Panc1 (cell line): ENCODE results near the gene ATF1. TPM values are rescaled to one million over a fixed set of nuclear protein-coding genes. Genes with fewer than 3 reads are reported as not detected.

Source experiments
- ATAC-seq: fragments of 200-7000 bp; cut with Tn5 transposase; 2 replicates; pipeline ENCODE4 v1.9.1; 2020; ENCODE audit warnings: mild to moderate bottlenecking, moderate library complexity
- BruUV-seq: library from RNA; stranded (reverse); fragments of 400-500 nt; replicated peaks from 2 replicates; lab custom pipeline; 2021; lab: Mats Ljungman, UMichigan
- CTCF ChIA-PET: fragments of 300-600 bp; sonication (Branson Sonifier 250); formaldehyde crosslinking; loops from one replicate; lab custom pipeline; 2022; ENCODE audit warnings: antibody characterized with exemption; lab: Charles Lee
- POLR2A ChIA-PET: fragments of 300-600 bp; sonication (Branson Sonifier 250); formaldehyde crosslinking; loops from one replicate; lab custom pipeline; 2022; ENCODE audit warnings: antibody characterized with exemption; lab: Charles Lee
- DNase-seq: peaks from one replicate; pipeline ENCODE4 v3.0.0-alpha.2; 2010; ENCODE audit warnings: low read depth, low spot score
- H3K27ac ChIP-seq: 2 replicates; pipeline ENCODE4 v1.5.1; 2011; ENCODE audit warnings: mild to moderate bottlenecking, low read length, inconsistent platforms
- H3K27me3 ChIP-seq: fragments of 200-500 bp; sonication (Bioruptor generic); 2 replicates; pipeline ENCODE4 v1.6.0; 2014; ENCODE audit warnings: low read length, inconsistent platforms; ENCODE audit not compliant: control insufficient read depth, insufficient read depth
- H3K36me3 ChIP-seq: fragments of 200-500 bp; sonication (Bioruptor generic); 2 replicates; pipeline ENCODE4 v1.5.1; 2014; ENCODE audit warnings: inconsistent platforms, mild to moderate bottlenecking, low read length, moderate library complexity; ENCODE audit not compliant: control insufficient read depth, insufficient read depth
- H3K4me1 ChIP-seq: 2 replicates; pipeline ENCODE4 v1.5.1; 2011; ENCODE audit warnings: inconsistent platforms, mild to moderate bottlenecking, low read length, moderate library complexity; ENCODE audit not compliant: control insufficient read depth, insufficient read depth
- H3K4me3 ChIP-seq, 2 experiments: 2 replicates each; pipeline ENCODE4 v1.5.1; 2011 to 2012; ENCODE audit warnings: low read depth in 2 of 2, low read length in 2 of 2, mild to moderate bottlenecking in 2 of 2, inconsistent platforms in 1 of 2, moderate library complexity in 1 of 2
- H3K9me3 ChIP-seq: fragments of 200-500 bp; sonication (Bioruptor generic); 2 replicates; pipeline ENCODE4 v1.5.1; 2014; ENCODE audit warnings: low read depth, mild to moderate bottlenecking, inconsistent platforms, low read length, moderate library complexity; ENCODE audit not compliant: control insufficient read depth, insufficient read depth
- CTCF ChIP-seq: fragments of 450-650 bp; IDR thresholded peaks from 2 replicates; pipeline ENCODE4 v1.5.1; 2017; ENCODE audit warnings: mild to moderate bottlenecking
- POLR2AphosphoS5 ChIP-seq: IDR thresholded peaks from 2 replicates; pipeline ENCODE4 v1.6.1; 2012; ENCODE audit warnings: mild to moderate bottlenecking, low read depth, low read length, moderate library complexity
- REST ChIP-seq, 2 experiments: IDR thresholded peaks; 2 replicates each; pipeline ENCODE4 v1.6.1; 2011 to 2012; ENCODE audit warnings: low read depth in 2 of 2, control low read depth in 1 of 2, low read length in 1 of 2, mild to moderate bottlenecking in 1 of 2, moderate library complexity in 1 of 2; ENCODE audit not compliant: insufficient read depth in 1 of 2
- SIN3A ChIP-seq: IDR thresholded peaks from 2 replicates; pipeline ENCODE4 v1.6.1; 2012; ENCODE audit warnings: low read depth, mild to moderate bottlenecking, low read length, moderate library complexity, borderline replicate concordance; ENCODE audit not compliant: insufficient read depth
- TCF7L2 ChIP-seq: IDR thresholded peaks from 2 replicates; pipeline ENCODE4 v1.6.1; 2011; ENCODE audit warnings: mild to moderate bottlenecking, low read depth, low read length, inconsistent platforms
- in situ Hi-C: cut with HindIII; loops from 2 replicates; pipeline ENCODE4 v1.10.0; 2016; ENCODE audit warnings: low sequenced_read_pairs, low pct_unique_long_range_greater_than_20kb
- intact Hi-C: fragments of 100-400 bp; cut with micrococcal nuclease; formaldehyde crosslinking; loops from one replicate; pipeline ENCODE4 v1.10.0; 2022; ENCODE audit not compliant: unreplicated experiment
- total RNA-seq: library from RNA; stranded (reverse); gene quantifications from one replicate; pipeline ENCODE4 v1.2.1, GENCODE V29; 2021; ENCODE audit not compliant: unreplicated experiment

Gene ATF1
- total RNA-seq, 1 experiment from 2014 or later = 52.2 TPM

GRCh38 chr12:50746431-50746830 is 17.5 kb upstream of the ATF1 start:
- intact Hi-C loops = no loop called here
- POLR2A ChIA-PET = no interaction called here
- ATAC-seq (no peak), DNase-seq (no peak)
- no peak overlapping the region for H3K27ac ChIP-seq
- CTCF ChIA-PET = no interaction called here
- no peaks in the 10 kb centered on the region for H3K9me3 ChIP-seq
- 0 out of 2 replicates have a peak, but pooled peaks cover 5% of the 10 kb centered on the region for H3K36me3 ChIP-seq
- TF ChIP-seq SIN3A = no peak
- no peak for TF ChIP-seq POLR2AphosphoS5
- no peak for TF ChIP-seq CTCF
- no peak for TF ChIP-seq REST (IDR thresholded peaks at IDR 0.05; ENCODE audit: insufficient read depth in 1 of 2, low read depth in 2 of 2, low read length in 1 of 2)
- no peak for TF ChIP-seq TCF7L2
- BruUV-seq = no TSS peak
- H3K4me1 ChIP-seq = no peaks in the 10 kb centered on the region
- no peak overlapping the region for H3K4me3 ChIP-seq
- in situ Hi-C loops = no loop called here
- no peaks in the 10 kb centered on the region for H3K27me3 ChIP-seq

GRCh38 chr12:50747817-50748216 is 16.1 kb upstream of the ATF1 start:
- 0 out of 2 replicates have a peak, but pooled peaks cover 5% of the 10 kb centered on the region for H3K36me3 ChIP-seq
- no peaks in the 10 kb centered on the region for H3K27me3 ChIP-seq
- ATAC-seq (no peak), DNase-seq (no peak)
- TF ChIP-seq TCF7L2 (no peak), POLR2AphosphoS5 (no peak), REST (IDR thresholded peaks at IDR 0.05; ENCODE audit: insufficient read depth in 1 of 2, low read depth in 2 of 2, low read length in 1 of 2) (no peak), CTCF (no peak), SIN3A (no peak)
- H3K4me1 ChIP-seq = no peaks in the 10 kb centered on the region
- ChIA-PET CTCF (no interaction called here), POLR2A (no interaction called here)
- BruUV-seq = TSS peak; percentile 3
- H3K4me3 ChIP-seq = no peak overlapping the region
- in situ Hi-C loops (no loop called here), intact Hi-C loops (no loop called here)
- H3K9me3 ChIP-seq = no peaks in the 10 kb centered on the region
- H3K27ac ChIP-seq = no peak overlapping the region
